HepG2 (cell line): Measurements from ENCODE around the gene ZNF184. TPM values are rescaled to one million over a fixed set of nuclear protein-coding genes. Genes with fewer than 3 reads are reported as not detected.

ENCODE experiments used
- AFF4 ChIP-seq: sonication (generic); formaldehyde crosslinking; IDR thresholded peaks from 2 replicates; pipeline ENCODE4 v1.4.0; 2020; ENCODE audit warnings: missing genetic modification reagents
- AGO1 ChIP-seq: fragments of 200-400 bp; formaldehyde crosslinking; IDR thresholded peaks from 2 replicates; pipeline ENCODE4 v1.6.1; 2017; ENCODE audit warnings: mild to moderate bottlenecking, low read depth, low read length, moderate library complexity; ENCODE audit not compliant: poor library complexity, severe bottlenecking
- BRD4 ChIP-seq: sonication (generic); formaldehyde crosslinking; IDR thresholded peaks from 2 replicates; pipeline ENCODE4 v1.4.0; 2020; ENCODE audit warnings: missing genetic modification reagents
- ERF ChIP-seq: IDR thresholded peaks from 2 replicates; pipeline ENCODE4 v1.6.1; 2018; ENCODE audit warnings: missing biosample characterization, missing genetic modification reagents
- HOXA7 ChIP-seq: sonication (generic); formaldehyde crosslinking; IDR thresholded peaks from 2 replicates; pipeline ENCODE4 v1.8.1; 2022; ENCODE audit warnings: mild to moderate bottlenecking, missing genetic modification reagents, moderate library complexity
- MIER3 ChIP-seq: IDR thresholded peaks from 2 replicates; pipeline ENCODE4 v1.6.1; 2016; ENCODE audit warnings: missing compliant biosample characterization, borderline replicate concordance
- SALL2 ChIP-seq: sonication (generic); formaldehyde crosslinking; IDR thresholded peaks from 2 replicates; pipeline ENCODE4 v1.8.1; 2023; ENCODE audit warnings: mild to moderate bottlenecking, missing genetic modification reagents, inconsistent platforms
- SIN3B ChIP-seq: fragments of 150-350 bp; IDR thresholded peaks from 2 replicates; pipeline ENCODE4 v1.6.1; 2014; ENCODE audit warnings: low read length
- ZKSCAN1 ChIP-seq: fragments of 150-350 bp; IDR thresholded peaks from 2 replicates; pipeline ENCODE4 v1.6.1; 2014; ENCODE audit warnings: low read length
- ZNF17 ChIP-seq: sonication (generic); formaldehyde crosslinking; IDR thresholded peaks from 2 replicates; pipeline ENCODE4 v1.5.0; 2020; ENCODE audit warnings: mild to moderate bottlenecking, missing genetic modification reagents
- ZNF567 ChIP-seq: sonication (generic); formaldehyde crosslinking; IDR thresholded peaks from 2 replicates; pipeline ENCODE4 v1.8.1; 2023; ENCODE audit warnings: mild to moderate bottlenecking, missing genetic modification reagents, borderline replicate concordance
- ZNF598 ChIP-seq: sonication (generic); formaldehyde crosslinking; IDR thresholded peaks from 2 replicates; pipeline ENCODE4 v1.5.1; 2020; ENCODE audit warnings: mild to moderate bottlenecking, missing genetic modification reagents, borderline replicate concordance
- ZNF784 ChIP-seq: sonication (generic); formaldehyde crosslinking; IDR thresholded peaks from 2 replicates; pipeline ENCODE4 v1.5.1; 2020; ENCODE audit warnings: missing genetic modification reagents, mild to moderate bottlenecking, borderline replicate concordance
- polyA plus RNA-seq, 8 experiments: library from polyadenylated mRNA; depleted of rRNA in 3 of 8; stranded (reverse) in 7 of 8; unstranded in 1 of 8; fragments of >200 nt; fragmentation: Illumina TruSeq in 4 of 8; extraction: Trizol in 4 of 8; gene quantifications; 2 replicates each; pipeline versions ENCODE4 v1.2.1 to v1.2.3, GENCODE V29; 2011 to 2016; ENCODE audit warnings: low read depth in 4 of 8, missing spikeins in 1 of 8, mixed read lengths in 1 of 8; ENCODE audit not compliant: insufficient read depth in 1 of 8
- total RNA-seq, 5 experiments: library from RNA; depleted of rRNA; stranded (reverse); fragments of >200 nt; fragmentation: Illumina TruSeq; extraction: Trizol; gene quantifications; 2 replicates each; pipeline ENCODE4 v1.2.3, GENCODE V29; 2016; ENCODE audit warnings: low read depth in 1 of 5
- TF ChIP-seq, protein P1 (sequence below): sonication (generic); formaldehyde crosslinking; IDR thresholded peaks from 2 replicates; pipeline ENCODE4 v1.5.0; 2020; ENCODE audit warnings: mild to moderate bottlenecking, missing genetic modification reagents, borderline replicate concordance
- TF ChIP-seq, protein P2 (sequence below): IDR thresholded peaks from 2 replicates; pipeline ENCODE4 v1.6.1; 2016; ENCODE audit warnings: low read depth
- TF ChIP-seq, protein P3 (sequence below): sonication (generic); formaldehyde crosslinking; IDR thresholded peaks from 2 replicates; pipeline ENCODE4 v1.4.0; 2020; ENCODE audit warnings: missing genetic modification reagents; ENCODE audit errors: not compliant biosample characterization

The ZNF184 gene
- total and polyA plus RNA-seq, 2 of the 13 experiments (the other 11 are each of a cell fraction or from before 2014, with no cell fraction given) = 2.1 to 10.1 TPM

GRCh38 chr6:27479319-27480182 lies 6.6 kb upstream of the ZNF184 start (continued):
- TF ChIP-seq, protein P1, sequence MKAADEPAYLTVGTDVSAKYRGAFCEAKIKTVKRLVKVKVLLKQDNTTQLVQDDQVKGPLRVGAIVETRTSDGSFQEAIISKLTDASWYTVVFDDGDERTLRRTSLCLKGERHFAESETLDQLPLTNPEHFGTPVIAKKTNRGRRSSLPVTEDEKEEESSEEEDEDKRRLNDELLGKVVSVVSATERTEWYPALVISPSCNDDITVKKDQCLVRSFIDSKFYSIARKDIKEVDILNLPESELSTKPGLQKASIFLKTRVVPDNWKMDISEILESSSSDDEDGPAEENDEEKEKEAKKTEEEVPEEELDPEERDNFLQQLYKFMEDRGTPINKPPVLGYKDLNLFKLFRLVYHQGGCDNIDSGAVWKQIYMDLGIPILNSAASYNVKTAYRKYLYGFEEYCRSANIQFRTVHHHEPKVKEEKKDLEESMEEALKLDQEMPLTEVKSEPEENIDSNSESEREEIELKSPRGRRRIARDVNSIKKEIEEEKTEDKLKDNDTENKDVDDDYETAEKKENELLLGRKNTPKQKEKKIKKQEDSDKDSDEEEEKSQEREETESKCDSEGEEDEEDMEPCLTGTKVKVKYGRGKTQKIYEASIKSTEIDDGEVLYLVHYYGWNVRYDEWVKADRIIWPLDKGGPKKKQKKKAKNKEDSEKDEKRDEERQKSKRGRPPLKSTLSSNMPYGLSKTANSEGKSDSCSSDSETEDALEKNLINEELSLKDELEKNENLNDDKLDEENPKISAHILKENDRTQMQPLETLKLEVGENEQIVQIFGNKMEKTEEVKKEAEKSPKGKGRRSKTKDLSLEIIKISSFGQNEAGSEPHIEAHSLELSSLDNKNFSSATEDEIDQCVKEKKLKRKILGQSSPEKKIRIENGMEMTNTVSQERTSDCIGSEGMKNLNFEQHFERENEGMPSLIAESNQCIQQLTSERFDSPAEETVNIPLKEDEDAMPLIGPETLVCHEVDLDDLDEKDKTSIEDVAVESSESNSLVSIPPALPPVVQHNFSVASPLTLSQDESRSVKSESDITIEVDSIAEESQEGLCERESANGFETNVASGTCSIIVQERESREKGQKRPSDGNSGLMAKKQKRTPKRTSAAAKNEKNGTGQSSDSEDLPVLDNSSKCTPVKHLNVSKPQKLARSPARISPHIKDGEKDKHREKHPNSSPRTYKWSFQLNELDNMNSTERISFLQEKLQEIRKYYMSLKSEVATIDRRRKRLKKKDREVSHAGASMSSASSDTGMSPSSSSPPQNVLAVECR (CRISPR knock-in tag) = peak; percentile 42; the same call in 1 of the 2 replicates
- TF ChIP-seq AFF4 (CRISPR knock-in tag) (no peak), ZNF17 (no peak), SALL2 (CRISPR knock-in tag) (no peak), ERF (CRISPR knock-in tag) (peak; percentile 55), ZNF784 (CRISPR knock-in tag) (no peak), ZNF598 (no peak), AGO1 (no peak), MIER3 (CRISPR knock-in tag) (peak; percentile 77; the same call in 1 of the 2 replicates), BRD4 (no peak), ZKSCAN1 (no peak), HOXA7 (no peak), ZNF567 (CRISPR knock-in tag) (0 out of 2 replicates have a peak, but pooled peaks have one; percentile 5), SIN3B (no peak)
- TF ChIP-seq, protein P2, sequence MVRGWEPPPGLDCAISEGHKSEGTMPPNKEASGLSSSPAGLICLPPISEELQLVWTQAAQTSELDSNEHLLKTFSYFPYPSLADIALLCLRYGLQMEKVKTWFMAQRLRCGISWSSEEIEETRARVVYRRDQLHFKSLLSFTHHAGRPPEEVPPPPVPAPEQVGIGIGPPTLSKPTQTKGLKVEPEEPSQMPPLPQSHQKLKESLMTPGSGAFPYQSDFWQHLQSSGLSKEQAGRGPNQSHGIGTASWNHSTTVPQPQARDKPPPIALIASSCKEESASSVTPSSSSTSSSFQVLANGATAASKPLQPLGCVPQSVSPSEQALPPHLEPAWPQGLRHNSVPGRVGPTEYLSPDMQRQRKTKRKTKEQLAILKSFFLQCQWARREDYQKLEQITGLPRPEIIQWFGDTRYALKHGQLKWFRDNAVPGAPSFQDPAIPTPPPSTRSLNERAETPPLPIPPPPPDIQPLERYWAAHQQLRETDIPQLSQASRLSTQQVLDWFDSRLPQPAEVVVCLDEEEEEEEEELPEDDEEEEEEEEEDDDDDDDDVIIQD (CRISPR knock-in tag) = peak; percentile 58; the same call in 1 of the 2 replicates
- TF ChIP-seq, protein P3, sequence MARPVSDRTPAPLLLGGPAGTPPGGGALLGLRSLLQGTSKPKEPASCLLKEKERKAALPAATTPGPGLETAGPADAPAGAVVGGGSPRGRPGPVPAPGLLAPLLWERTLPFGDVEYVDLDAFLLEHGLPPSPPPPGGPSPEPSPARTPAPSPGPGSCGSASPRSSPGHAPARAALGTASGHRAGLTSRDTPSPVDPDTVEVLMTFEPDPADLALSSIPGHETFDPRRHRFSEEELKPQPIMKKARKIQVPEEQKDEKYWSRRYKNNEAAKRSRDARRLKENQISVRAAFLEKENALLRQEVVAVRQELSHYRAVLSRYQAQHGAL (CRISPR knock-in tag) = no peak
